Measurements from ENCODE around the gene LMAN2L. TPM values are rescaled to one million over a fixed set of nuclear protein-coding genes. Genes with fewer than 3 reads are reported as not detected.

LMAN2L gene
- total RNA-seq, 1 experiment from 2014 or later: 15.6 TPM

- no peak for DNase-seq
- no TSS peak for BruUV-seq (replicated peaks)
- CTCF ChIA-PET: no interaction called here
Measured at GRCh38 chr2:96699621-96700020, 40.2 kb downstream of the LMAN2L start.

DNA sequence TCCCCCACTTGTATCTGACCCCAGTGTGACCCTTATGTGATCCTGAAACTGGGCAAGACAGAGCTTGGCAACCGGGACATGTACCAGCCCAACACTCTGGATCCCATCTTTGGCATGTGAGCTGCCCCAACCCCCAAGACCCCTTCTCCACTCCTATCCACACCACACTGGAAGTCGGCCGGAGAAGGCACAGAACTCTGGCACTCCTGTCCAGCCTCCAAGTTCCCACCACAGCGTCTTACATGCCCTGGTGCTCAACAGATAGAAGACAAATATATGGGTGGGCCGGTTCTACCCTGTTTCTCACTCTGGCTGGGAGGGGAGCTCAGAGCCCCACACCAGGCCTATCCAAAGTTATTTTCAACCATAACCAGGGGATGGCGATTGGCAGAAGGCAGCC, 40.8 kb downstream of the LMAN2L start:
- no peak for TF ChIP-seq CTCF (conservative IDR thresholded peaks at IDR 0.05)
- Histone ChIP-seq H2AFZ (no peak overlapping the region), H3K4me2 (no peak overlapping the region), H3F3A (ENCODE audit: insufficient read depth, low read depth) (no peaks in the 10 kb centered on the region), H3K4me1 (replicated peaks; ENCODE audit: insufficient read depth) (no peaks in the 10 kb centered on the region), H4K20me1 (ENCODE audit: insufficient read depth) (no peaks in the 10 kb centered on the region), H3K79me2 (ENCODE audit: low read depth) (no peaks in the 10 kb centered on the region), H3K27ac (no peak overlapping the region), H3K9me3 (ENCODE audit: insufficient read depth, low read depth) (no peaks in the 10 kb centered on the region), H3K36me3 (ENCODE audit: low read depth) (no peaks in the 10 kb centered on the region), H3K9me2 (ENCODE audit: insufficient read depth) (no peaks in the 10 kb centered on the region), H3K4me3 (no peak overlapping the region), H3K27me3 (ENCODE audit: insufficient read depth, low read depth) (no peaks in the 10 kb centered on the region)
- intact Hi-C loops (cut with micrococcal nuclease; ENCODE audit: unreplicated experiment): no loop called here
- ChIA-PET CTCF (interaction anchor here (0.7 kb wide), 1 partner anchor 8 kb away, joined by 3 read pairs; no protein-coding TSS in a partner anchor), POLR2A (ENCODE audit: unreplicated experiment) (no interaction called here)
- no peak for DNase-seq
- no TSS peak for BruUV-seq (replicated peaks)

More at GRCh38 chr2:96699621-96700020, 40.2 kb downstream of the LMAN2L start:
- Histone ChIP-seq H3F3A (ENCODE audit: insufficient read depth, low read depth) (no peaks in the 10 kb centered on the region), H3K36me3 (ENCODE audit: low read depth) (no peaks in the 10 kb centered on the region), H3K79me2 (ENCODE audit: low read depth) (no peaks in the 10 kb centered on the region), H2AFZ (no peak overlapping the region), H3K4me1 (replicated peaks; ENCODE audit: insufficient read depth) (no peaks in the 10 kb centered on the region), H4K20me1 (ENCODE audit: insufficient read depth) (no peaks in the 10 kb centered on the region), H3K9me3 (ENCODE audit: insufficient read depth, low read depth) (no peaks in the 10 kb centered on the region), H3K4me3 (no peak overlapping the region), H3K4me2 (no peak overlapping the region), H3K9me2 (ENCODE audit: insufficient read depth) (no peaks in the 10 kb centered on the region), H3K27ac (no peak overlapping the region), H3K27me3 (ENCODE audit: insufficient read depth, low read depth) (no peaks in the 10 kb centered on the region)
- POLR2A ChIA-PET (ENCODE audit: unreplicated experiment): no interaction called here
- intact Hi-C loops (cut with micrococcal nuclease; ENCODE audit: unreplicated experiment): no loop called here
- no peak for TF ChIP-seq CTCF (conservative IDR thresholded peaks at IDR 0.05)
- no peak for TF ChIP-seq EZH2 (IDR thresholded peaks at IDR 0.05; ENCODE audit: low read depth)

DNA sequence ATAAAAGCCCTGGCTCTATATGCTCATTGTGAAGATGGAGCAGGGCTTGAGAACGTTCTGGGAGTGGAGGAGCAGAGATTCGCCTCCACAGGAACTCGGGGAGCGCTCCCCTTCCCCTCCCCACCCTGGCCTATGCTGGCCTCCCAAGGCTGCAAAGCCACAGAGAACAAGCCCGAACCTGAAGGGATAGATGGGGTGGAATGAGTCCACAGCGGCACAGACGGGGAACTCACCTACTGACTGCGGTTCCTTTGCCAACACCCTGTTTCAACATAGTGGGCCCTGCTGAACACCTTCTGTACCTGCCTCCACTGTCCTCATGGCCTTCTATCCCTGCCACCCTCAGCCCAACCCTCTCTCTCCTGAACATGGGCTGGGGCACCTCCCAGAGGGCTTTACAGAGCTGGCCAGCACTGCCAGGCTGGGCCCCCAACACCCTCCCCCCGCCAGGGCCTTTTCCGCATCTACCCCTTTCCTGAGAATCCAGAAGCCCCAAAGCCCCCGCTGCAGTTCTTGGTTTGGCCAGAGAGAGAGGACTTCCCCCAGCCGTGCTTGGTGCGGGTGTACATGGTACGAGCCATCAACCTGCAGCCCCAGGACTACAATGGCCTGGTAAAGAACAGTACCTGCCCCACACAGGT, 41.5 kb downstream of the LMAN2L start:
- H3K9me2 ChIP-seq (ENCODE audit: insufficient read depth): no peaks in the 10 kb centered on the region
- H3K9me3 ChIP-seq (ENCODE audit: insufficient read depth, low read depth): no peaks in the 10 kb centered on the region
- ChIA-PET POLR2A (ENCODE audit: unreplicated experiment) (no interaction called here), CTCF (no interaction called here)
- intact Hi-C loops (cut with micrococcal nuclease; ENCODE audit: unreplicated experiment): no loop called here
- H3K4me1 ChIP-seq (replicated peaks; ENCODE audit: insufficient read depth): no peaks in the 10 kb centered on the region
- no peak overlapping the region for H3K4me3 ChIP-seq
- H3K4me2 ChIP-seq: no peak overlapping the region
- H3K36me3 ChIP-seq (ENCODE audit: low read depth): no peaks in the 10 kb centered on the region
- no peak overlapping the region for H3K27ac ChIP-seq
- DNase-seq: no peak
- BruUV-seq (replicated peaks): no TSS peak
- no peak overlapping the region for H2AFZ ChIP-seq
- H3K27me3 ChIP-seq (ENCODE audit: insufficient read depth, low read depth): no peaks in the 10 kb centered on the region
- H3F3A ChIP-seq (ENCODE audit: insufficient read depth, low read depth): no peaks in the 10 kb centered on the region
- H4K20me1 ChIP-seq (ENCODE audit: insufficient read depth): no peaks in the 10 kb centered on the region
- H3K79me2 ChIP-seq (ENCODE audit: low read depth): no peaks in the 10 kb centered on the region
- TF ChIP-seq CTCF (conservative IDR thresholded peaks at IDR 0.05) (no peak), EZH2 (IDR thresholded peaks at IDR 0.05; ENCODE audit: low read depth) (no peak)
